GM19099 (cell line): ENCODE data around the gene PIK3CA.

Experiments
- POLR2A ChIP-seq: IDR thresholded peaks from 3 replicates; pipeline ENCODE4 v1.6.1; 2011; ENCODE audit warnings: low read depth; ENCODE audit not compliant: insufficient read length; ENCODE audit errors: extremely low read depth

The PIK3CA gene

DNA sequence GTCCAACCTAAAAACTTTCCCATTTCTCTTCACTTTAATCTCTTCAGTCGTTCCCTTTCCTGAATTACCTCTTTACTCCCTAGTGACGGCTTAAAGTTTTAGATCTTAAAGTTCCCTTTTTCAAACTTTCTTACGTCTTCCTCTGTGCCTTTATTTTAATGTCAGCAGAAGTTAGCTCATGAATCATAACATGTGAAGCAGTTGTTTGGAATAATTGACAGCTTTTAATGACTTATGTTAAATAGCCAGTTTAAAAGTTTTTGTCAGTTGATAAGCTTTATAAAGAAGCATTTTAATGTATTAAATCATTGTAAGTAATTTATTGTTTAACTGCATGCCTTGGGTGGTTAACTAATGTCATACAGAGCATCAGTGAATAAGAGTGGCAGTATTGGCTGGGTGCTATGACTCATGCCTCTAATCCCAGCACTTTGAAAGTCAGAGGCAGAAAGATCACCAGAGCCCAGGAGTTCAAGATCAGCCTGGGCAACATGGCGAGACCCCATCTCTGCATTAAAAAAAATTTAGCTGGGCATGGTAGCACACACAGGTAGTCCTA lies 33.9 kb downstream of the PIK3CA start:
- TF ChIP-seq POLR2A, result no peak

DNA sequence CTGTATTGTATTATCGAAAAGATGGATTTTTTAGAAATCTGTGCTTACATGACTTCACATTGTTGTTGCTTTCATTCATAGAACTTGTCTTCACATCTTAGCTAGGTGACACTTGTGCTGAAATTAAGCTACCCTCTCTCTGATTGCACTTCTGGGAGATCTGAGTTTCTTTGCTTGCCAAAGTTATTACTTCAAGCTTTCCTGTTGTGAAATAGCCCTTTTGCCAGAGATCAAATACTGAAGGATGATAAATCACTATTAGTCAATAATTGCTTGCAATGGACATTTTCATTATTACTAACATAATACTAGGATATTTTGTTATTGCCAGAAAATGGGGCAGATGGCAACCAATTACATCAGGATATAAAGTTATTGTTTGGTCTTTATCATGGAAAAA lies 34.7 kb downstream of the PIK3CA start:
- no peak for TF ChIP-seq POLR2A

DNA sequence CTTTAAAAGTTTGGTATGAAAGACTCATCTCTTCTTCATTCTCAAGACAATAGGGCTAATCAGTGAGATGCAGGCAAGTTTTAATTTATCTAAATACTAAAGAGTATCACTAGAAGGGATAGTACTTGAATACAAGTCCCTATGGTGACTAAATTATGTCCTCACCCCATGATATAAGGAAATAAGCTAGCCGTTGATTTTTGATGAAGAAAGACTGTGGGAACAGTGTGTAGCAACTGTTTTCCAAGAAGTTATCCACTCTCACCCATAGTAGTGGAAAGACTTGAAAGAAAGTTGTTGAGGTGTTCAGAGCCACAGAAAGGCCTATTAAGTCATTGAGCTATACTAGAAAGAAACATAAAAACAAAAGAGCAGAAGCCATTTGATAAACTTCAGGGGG lies 36.7 kb downstream of the PIK3CA start:
- no peak for TF ChIP-seq POLR2A

DNA sequence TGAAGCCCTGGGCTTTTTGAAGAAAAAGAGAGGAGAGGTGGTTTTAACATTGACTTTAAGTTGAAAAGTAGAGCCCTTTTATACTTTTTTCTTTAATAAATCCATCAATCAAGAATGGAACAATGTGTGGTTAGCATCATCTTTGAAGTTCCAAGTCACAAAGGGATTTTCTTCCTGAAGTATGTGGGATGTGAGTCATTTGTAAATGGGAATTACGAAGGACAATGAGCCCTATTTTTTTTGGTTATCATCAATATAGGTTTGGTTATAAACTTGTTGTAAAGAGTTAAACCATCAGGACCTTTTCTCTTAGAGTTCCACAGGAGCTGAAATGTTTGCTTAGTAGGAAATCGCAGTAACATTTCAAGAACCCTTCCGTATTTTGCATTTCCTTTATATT lies 38.3 kb downstream of the PIK3CA start:
- no peak for TF ChIP-seq POLR2A

DNA sequence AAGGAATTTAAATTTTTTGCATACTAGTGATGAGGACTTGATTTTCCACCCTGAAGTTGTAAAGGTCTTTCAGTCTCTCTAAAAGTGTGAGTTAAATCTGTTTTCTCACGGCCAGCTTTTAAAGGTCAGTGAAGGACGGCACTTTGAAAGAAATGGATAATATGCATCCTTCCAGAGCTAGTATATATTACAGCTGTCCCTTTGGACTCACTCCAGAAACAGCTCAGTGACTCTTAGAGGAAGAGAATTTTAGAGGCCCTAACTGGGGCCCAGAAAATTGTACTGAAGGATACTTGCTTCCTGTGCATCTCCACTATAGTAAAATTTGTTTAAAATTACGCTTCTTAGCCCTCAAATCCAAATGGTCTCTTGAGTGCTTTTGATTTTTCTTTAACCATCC lies 41.6 kb downstream of the PIK3CA start:
- TF ChIP-seq POLR2A, result no peak

DNA sequence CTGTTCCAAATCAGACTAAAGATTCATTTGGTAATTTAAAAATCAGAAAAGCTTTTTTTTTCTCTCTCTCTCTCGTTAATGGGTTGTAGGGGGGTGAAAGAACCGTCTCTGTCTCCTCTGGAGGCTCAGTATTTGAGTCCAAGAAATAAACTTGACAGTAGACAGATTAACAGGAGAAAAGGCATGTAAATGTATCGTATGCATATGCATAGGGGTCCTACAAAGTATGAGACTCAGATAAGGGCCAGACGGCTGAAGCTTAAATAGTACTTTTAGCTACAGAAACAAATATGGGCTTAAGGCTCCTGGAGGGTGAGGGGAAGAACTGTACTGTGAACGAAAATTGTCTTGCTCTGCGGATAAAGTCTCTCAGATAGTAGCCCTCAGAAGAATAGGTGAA lies 42.4 kb downstream of the PIK3CA start:
- TF ChIP-seq POLR2A, result no peak

DNA sequence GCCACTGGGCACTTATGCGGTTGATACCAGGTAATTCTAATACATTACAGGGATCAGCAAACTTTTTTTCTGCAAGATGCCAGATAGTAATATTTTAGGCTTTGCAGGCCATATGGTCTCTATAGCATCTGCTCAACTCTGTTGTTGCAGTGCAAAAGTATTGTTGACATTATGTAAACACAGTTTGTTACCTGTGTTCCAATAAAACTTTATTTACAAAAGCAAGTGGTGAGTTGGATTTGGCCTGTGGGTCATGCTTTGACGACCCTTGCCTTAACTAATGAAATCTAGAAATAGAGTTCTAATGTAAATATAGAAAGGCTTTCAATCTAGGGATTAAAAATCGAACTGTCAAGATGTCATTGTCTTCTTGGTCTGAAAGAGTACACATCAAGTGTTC lies 44.4 kb downstream of the PIK3CA start:
- no peak for TF ChIP-seq POLR2A

DNA sequence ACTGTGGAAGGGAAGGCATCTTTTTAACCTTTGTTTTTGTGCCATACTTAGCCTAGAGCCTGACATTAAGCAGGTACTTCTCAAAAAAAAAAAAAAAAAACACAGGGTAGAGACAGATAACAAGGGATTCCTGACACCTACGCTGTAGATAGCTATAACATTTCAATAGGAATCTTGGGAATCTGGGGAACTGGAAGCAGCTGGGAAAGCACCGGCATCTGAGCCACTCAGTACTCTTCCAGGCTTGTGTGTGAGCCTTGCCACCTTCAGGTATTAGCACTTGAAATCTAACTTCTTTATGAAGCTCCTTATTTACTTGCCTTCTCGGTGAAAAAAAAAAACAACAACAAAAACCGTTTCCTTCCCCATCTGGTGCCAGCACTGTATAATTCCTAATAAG lies 46.8 kb downstream of the PIK3CA start:
- no peak for TF ChIP-seq POLR2A

DNA sequence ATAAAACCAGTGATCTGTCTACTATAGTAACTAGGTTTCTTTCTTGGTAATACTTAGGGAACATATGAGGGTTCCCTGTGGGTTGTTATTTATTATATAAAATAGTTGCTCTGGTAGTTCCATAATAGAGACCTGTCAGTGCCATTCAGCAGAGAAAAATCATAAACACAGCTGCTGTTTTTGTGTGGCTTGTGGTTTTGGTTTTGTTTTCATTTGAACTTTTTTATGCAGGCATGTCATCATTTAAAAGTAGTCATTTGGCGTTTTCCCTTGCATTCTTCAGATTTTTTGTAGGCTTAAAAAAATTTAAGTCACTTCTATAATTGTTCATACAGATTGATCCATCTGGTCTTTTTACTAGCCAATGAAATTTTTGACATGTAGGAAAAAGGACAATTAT lies 47.9 kb downstream of the PIK3CA start:
- TF ChIP-seq POLR2A, result no peak

DNA sequence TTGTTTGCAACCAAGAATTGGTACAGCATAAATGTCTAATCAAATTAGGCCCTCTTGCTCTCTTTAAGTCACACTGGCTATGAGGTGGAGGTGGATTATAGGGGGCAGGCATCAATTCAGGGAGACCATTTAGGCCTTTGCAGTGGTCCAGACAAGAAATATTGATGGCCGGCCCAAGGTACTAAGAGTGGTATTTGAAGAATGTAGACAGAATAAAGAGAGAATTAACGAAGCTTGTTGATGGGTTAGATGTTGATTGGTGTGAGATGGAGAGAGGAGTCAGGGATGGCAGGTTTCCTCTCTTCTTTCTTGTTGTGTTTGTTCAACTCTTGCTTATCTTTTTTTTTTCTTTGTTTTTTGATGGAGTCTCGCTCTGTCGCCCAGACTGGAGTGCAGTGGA lies 48.5 kb downstream of the PIK3CA start:
- TF ChIP-seq POLR2A, result no peak

DNA sequence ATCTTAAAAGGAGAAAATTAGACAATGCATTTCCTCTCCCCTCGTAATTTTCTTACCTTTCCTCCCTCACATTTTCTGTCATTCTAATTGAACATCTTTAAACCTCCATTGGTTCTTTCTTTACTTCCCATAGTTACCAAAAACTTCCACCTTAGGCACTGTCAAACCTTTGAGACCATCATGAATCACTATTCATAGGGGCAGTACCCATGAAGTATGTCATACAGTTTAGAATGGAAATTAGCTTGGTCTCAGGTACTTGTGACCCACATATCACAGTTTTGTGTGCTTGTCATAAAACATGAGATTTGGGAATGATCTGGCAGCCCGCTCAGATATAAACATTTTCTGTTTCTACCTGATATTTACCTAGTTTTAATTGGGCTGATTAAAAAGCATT lies 52.6 kb downstream of the PIK3CA start:
- TF ChIP-seq POLR2A, result no peak

DNA sequence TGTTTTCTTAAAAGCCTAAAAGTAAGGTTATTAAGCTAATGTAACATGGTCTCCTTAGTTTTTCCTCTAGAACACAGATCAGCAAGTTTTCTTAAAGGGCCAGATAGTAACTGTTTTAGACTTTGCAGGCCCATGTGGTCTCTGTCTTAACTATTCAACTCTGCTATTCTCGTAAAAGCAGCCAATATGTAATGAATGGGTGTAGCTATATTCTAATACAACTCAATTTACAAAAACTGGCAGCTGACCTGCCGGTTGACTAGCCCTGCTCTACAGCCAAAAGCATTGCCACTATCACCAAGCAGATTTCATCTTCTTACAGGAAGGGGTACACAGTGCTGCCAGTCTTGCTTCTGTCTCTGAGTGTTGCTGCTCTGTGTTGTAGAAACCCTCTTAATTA lies 75.4 kb downstream of the PIK3CA start:
- no peak for TF ChIP-seq POLR2A

DNA sequence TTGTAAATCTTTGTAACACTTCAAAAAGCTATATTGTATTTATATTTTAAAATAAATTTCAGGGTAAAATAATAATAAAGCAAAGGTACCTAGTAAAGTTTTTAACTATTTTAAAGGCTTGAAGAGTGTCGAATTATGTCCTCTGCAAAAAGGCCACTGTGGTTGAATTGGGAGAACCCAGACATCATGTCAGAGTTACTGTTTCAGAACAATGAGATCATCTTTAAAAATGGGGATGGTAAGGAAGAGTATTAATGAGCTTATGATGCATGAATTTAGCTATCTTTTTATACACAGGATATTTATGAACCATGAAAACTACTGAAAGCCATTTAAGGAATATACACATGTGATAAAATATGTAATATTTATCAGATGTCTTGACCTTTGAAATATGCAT lies 76.4 kb downstream of the PIK3CA start:
- no peak for TF ChIP-seq POLR2A

DNA sequence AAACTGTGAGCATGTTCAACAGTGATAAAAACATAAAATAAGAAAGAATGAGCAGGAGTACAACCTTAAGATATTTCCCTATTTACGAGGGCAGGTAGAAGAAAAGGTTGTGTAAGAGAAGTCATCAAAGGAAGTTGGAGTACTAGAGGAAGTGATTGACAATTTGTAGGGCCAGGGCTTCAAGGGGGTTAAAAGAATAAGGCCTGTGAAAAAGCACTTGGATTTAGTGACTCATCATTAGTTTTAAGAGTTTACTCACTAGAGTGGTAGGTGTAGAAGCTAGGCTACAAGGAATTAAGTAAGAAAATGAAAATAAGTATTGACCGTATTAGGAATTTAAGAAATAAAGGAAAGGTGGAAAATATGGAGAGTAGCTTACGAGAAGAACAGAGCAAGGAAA lies 79.2 kb downstream of the PIK3CA start:
- no peak for TF ChIP-seq POLR2A

DNA sequence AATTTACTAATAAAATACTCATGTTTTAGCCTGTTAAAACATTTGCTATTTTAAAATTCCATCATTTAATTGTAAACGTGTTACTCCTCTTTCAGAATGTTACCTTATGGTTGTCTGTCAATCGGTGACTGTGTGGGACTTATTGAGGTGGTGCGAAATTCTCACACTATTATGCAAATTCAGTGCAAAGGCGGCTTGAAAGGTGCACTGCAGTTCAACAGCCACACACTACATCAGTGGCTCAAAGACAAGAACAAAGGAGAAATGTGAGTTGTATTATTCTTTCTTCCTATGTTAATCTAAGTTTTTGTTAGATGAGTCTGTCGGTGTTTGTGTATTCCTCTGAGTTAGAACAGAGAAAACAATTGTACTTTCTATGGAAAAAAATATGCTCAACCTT lies 81.0 kb downstream of the PIK3CA start:
- TF ChIP-seq POLR2A, result no peak

DNA sequence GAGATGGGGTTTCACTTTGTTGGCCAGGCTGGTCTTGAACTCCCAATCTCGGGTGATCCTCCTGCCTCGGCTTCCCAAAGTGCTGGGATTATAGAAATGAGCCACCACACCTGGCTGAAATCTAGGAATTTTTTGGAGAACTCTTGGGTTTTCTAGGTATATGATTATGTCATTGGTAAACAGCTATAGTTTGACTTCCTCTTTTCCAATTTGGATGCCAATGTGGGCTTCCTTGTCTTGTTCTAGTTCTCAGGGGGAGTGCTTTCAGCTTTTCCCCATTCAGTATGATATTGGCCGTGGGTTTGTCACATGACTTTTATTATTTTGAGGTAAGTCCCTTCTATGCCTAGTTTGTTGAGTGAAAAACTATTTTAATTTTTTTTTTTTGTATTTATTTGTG lies 84.9 kb downstream of the PIK3CA start:
- no peak for TF ChIP-seq POLR2A

DNA sequence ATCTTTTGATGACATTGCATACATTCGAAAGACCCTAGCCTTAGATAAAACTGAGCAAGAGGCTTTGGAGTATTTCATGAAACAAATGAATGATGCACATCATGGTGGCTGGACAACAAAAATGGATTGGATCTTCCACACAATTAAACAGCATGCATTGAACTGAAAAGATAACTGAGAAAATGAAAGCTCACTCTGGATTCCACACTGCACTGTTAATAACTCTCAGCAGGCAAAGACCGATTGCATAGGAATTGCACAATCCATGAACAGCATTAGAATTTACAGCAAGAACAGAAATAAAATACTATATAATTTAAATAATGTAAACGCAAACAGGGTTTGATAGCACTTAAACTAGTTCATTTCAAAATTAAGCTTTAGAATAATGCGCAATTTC lies 86.0 kb downstream of the PIK3CA start:
- TF ChIP-seq POLR2A, result no peak
